Hypothalamus (tissue), 51 donors: Measurements from ENCODE around the gene DMD.

Source experiments
- DNase-seq, 51 donors: peaks; one replicate each; lab custom pipeline; 2025; lab: John Stamatoyannopoulos, UW

DMD gene

GRCh38 chrX:31223817-31224216 lies 1987.5 kb downstream of the DMD start:
- DNase-seq, result no peak

GRCh38 chrX:31222946-31223345 lies 1988.4 kb downstream of the DMD start:
- no peak for DNase-seq

- no peak for DNase-seq
These were observed 1992.2 kb downstream of the DMD start for GRCh38 chrX:31219174-31219573.

GRCh38 chrX:31217084-31217483 lies 1994.3 kb downstream of the DMD start:
- no peak for DNase-seq

GRCh38 chrX:31215277-31215815 lies 1996.0 kb downstream of the DMD start:
- no peak for DNase-seq

GRCh38 chrX:31213941-31214340 lies 1997.4 kb downstream of the DMD start:
- peak in 4 of 51 donors; percentile 0 to 2 (median 1) for DNase-seq

- DNase-seq, result no peak
These were observed 1998.2 kb downstream of the DMD start for GRCh38 chrX:31212856-31213748.

GRCh38 chrX:31209005-31209628 lies 2002.2 kb downstream of the DMD start:
- no peak for DNase-seq

GRCh38 chrX:31201503-31201902 lies 2009.8 kb downstream of the DMD start:
- no peak for DNase-seq

GRCh38 chrX:31200430-31200829 lies 2010.9 kb downstream of the DMD start:
- DNase-seq, result no peak

GRCh38 chrX:31199840-31200114 lies 2011.6 kb downstream of the DMD start:
- no peak for DNase-seq

GRCh38 chrX:31199056-31199839 lies 2012.1 kb downstream of the DMD start:
- DNase-seq, result no peak

- DNase-seq, result no peak
These were observed 2021.0 kb downstream of the DMD start for GRCh38 chrX:31190221-31190975.

- DNase-seq, result no peak
These were observed 2024.5 kb downstream of the DMD start for GRCh38 chrX:31186693-31187338.

GRCh38 chrX:31185884-31186283 lies 2025.5 kb downstream of the DMD start:
- DNase-seq, result no peak

GRCh38 chrX:31181377-31182000 lies 2029.9 kb downstream of the DMD start:
- no peak for DNase-seq

GRCh38 chrX:31179203-31179602 lies 2032.1 kb downstream of the DMD start:
- DNase-seq, result no peak

- DNase-seq, result no peak
These were observed 2032.6 kb downstream of the DMD start for GRCh38 chrX:31178769-31179125.

GRCh38 chrX:31178064-31178768 lies 2033.1 kb downstream of the DMD start:
- no peak for DNase-seq
